HUDEP-2 (cell line): ENCODE results near the gene MTHFSD.
"Not testable (repeated sequence)": the region's sequence is repeated elsewhere in the genome, so short reads cannot be mapped to it uniquely, and the experiment has no call there.

Experiments used
- DNase-seq, 76 experiments: peaks; one replicate each; lab custom pipeline; 2025; ENCODE audit not compliant: unreplicated experiment in 76 of 76; lab: John Stamatoyannopoulos, UW

The MTHFSD gene, protein sequence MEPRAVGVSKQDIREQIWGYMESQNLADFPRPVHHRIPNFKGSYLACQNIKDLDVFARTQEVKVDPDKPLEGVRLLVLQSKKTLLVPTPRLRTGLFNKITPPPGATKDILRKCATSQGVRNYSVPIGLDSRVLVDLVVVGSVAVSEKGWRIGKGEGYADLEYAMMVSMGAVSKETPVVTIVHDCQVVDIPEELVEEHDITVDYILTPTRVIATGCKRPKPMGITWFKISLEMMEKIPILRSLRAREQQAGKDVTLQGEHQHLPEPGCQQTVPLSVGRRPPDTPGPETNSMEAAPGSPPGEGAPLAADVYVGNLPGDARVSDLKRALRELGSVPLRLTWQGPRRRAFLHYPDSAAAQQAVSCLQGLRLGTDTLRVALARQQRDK

DNA sequence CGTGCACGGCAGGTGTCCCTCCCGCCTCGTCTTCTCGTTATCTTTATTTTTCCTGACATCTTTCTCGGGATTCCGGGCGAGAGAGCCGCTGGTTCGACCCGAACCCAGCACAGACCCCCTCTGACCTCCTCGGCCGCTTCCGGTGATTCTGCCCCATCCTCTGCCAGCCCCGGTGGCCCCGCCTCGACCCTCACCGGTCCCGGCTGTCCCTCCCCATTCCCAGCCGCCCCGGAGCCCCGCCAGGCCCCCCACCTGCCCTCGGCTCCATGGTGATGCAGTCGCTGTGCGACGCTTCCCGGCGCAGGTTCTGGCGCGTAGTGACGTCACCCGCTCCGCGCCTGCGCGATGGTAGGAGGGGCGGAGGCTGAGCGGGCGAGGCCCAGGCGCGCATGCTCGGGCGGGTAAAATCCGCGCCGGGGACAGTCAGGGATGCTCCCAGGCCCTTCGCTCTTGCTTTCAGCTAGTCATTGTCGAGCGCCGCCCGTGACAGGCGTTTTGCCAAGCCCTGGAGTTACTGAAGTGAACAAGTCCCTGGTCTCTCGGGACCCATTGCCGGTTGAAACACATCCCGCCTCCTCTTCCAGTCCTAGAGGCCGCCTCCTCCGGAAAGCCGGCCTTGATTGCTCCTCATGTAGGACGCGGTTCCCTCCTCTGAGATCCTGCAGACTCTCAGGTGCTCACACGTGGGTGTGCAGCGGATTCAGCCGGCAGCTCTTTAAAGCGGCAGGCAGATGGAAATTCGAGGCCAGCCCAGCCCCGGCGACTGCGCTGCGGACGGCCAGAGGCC is at the start of gene MTHFSD:
MTHFSD (minus strand) TSS at position 319 of the 787 bp plus-strand sequence; CDS start at position 268, 51 bp downstream.
- peak in 75 of 76 experiments; percentile 30 to 93 (median 81) for DNase-seq

DNA sequence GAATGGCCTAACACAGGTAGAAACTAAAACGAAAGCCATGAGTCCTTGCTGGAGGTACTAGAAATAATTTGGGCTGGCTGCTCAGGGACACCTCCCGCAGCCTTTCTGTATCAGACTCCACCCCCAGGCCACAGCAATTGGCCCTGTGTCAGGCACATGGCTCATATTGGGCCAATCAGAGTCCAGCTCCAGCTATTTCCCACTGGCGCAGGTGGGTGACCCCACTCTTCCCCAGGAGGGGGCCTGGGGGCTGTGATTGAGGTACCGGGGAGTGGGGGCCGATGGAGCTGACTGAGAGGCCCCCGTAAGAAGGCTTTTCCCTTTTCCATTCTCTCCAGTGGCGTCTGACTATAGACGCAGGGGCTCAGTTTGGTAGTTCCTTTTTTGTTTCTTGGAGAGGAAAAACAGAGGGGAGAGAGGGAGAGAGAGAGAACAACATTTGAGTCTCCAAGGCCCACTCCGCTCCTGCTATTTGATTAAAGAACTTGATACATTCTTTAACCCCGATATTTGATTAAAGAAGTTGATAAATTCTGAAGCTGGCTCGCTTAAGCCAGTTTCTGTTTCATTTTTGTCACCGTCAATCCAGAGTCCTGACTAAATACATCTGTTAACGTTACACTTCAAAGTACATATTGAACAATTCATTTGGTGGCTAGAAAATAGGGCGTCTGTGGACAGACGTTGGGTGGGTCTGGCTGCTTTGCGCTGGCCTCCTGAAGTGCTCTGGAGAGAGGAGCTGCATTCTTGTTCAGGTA is 49.6 kb upstream of the MTHFSD start:
- no peak for DNase-seq

DNA sequence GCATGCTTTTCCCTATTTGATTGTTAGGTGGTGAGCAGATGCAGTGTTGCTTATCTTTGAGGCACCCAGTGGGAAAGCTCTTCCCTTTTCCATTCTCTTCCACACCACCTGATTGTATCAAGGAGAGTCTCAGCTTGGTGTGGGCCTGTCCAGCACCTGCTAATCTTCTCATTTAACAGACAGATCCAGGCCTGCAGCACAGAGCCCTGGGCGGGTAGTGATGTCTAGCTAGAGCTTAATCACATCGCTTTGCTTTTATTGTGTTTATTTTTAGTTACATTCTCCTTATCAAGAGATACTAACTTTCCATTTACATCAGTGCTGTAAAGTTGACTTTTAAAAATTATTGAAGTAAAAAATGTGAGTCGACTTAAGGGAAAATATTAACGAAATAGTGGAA is 47.5 kb upstream of the MTHFSD start:
- DNase-seq = no peak

DNA sequence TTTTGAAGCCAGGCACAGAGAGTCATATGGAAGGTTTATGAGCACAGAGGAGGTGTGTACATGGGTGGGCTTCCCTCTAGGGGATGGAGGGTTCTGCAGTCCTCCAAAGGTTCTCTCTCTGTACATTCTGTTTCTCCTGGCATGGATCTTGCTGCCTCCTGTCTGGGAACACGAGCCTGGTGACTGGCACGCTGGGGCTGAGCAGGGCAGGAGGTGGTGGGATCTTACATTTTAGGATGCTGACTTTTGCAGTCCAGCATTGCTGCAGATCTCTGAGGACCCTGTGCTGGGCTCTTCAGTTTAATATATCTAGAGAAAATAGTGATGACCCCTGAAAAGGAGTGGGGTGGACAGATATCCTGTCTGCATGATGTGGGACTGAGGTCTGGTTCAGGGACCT is 46.3 kb upstream of the MTHFSD start:
- no peak for DNase-seq

DNA sequence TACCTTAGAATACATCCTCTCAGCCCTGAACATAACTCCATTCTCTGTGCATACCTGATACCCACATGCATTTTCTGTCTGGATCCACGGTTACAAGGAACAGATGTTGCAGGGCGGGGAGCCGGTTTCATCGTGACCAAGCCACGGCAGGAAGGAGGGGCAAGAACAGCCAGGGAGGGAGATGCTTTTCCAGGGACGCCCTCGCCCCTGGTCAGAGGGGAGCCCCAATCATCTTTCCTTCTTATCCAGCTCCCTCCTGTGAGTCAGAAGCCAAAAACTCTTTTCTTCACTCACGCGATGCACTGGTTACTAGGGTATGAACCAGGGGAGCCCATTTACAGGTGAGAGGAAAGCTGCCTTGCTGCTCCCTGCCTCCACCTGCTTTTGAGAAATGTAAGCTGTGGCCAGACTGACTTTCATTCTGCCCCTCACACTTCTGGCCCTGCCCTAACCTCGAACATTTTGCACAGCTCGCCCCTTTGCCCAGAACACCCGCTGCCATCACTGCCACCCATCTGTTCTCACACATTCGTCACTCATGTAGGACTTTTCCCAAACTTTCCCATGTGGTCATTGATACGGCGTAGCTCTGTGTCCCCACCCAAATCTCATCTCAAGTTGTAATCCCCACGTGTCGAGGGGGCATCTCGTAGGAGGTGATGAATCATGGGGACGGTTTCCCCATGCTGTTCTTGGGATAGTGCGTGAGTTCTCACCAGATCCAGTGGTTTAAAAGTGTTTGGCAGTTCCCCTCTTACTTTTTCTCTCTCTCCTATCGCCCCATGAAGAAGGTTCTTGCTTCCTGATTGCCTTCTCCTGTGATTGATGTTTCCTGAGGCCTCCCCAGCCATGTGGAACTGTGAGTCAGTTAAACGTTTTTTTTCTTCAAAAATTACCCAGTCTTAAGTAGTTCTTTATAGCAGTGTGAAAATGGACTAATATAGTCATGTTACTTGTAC is 43.9 kb upstream of the MTHFSD start:
- no peak for DNase-seq

DNA sequence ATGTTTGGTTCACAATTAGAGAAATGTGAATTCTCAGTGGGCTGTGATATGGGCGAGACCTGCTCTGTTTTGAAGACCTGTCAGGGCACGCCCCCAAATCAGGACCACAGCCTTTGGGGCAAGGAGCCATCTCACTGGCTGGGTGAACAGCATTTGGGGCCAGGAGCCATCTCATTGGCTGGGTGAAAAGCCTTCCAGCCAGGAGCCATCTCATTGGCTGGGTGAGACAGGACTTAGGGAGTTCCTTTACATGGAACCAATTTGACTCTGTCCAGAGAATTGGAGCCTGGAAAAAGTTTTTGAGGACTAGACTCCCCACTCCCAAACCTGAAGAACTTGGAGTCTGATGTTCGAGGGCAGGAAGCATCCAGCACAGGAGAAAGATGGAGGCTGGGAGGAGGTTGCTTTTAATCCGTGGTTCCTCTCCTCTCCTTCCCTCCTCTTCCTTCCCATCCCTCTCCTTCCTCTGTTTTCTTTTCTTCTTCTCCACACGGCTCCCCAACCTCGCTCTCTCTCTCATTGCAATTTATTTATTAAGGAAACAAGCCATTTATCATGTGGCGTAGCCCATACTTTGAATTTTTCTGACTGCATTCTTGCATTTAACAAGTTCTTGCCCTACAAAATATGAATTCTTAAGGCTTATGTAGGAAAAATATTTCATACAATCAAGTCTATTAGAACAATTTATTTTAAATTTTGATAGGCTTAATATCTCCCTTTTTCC is 43.0 kb upstream of the MTHFSD start:
- no peak for DNase-seq

DNA sequence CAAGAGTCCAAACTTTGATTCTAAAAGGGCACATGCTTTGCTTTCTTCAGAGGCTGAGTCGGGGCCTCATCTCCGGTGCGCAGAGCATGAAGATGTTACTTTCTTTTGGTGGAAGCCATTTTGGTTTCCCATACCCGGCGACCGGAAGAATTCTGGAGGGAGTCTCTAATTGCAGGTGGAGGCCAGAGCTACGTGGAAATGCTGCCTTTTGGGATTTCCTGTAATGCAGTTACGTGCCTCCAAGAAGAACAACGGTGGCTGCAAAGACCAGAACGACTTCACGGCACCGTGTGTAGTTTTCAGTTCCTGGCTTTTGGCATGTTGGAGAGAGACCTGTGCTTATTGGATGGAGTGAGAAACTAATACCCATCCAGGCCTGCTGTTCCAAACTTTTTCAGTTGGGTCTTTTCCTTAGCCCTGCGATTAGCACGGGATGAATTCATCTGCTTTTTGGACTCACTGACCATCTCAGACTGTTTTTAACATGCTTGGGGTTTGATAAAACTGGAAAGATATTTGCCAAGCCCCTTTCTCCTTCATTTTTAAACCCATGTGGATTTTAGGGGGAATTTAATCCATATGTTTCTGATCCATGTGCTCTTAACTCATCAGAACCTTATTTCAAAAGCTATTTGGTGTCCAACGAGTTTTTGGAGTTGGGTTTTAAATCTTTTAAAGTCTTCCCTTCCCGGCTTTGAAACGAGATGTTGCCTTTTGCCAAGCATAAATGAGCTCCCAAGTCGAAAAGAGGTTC is 42.3 kb upstream of the MTHFSD start:
- DNase-seq = no peak

DNA sequence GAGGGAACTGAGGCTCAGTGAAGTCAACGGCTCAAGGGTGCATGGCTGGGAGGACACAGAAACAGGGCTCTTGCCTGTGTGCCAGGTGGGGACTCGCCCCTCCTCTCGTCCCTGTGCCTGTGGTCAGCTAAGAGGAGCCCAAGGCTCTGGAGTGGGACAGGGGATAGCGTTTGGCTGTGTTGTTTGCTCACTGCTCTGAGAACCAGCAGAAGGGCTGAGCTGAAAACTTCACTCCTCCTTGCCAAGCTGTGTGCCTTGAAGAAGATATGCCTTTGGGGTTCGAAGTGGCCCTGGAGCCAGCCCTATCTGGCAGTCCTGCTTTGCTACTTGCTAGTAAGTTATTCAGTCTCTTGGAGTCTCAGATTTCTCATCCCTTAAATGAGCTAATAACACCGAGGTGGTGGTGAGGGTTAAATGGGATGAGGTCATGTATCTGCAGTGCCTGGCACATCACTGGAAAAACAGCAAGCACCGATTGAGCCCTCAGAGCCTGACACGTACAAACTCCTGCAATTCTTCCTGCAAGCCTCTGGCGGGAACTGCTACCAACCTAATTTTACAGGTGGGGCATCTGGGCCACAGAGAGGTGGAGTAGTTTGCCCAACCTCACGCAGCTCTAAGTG is 41.1 kb upstream of the MTHFSD start:
- DNase-seq = no peak

DNA sequence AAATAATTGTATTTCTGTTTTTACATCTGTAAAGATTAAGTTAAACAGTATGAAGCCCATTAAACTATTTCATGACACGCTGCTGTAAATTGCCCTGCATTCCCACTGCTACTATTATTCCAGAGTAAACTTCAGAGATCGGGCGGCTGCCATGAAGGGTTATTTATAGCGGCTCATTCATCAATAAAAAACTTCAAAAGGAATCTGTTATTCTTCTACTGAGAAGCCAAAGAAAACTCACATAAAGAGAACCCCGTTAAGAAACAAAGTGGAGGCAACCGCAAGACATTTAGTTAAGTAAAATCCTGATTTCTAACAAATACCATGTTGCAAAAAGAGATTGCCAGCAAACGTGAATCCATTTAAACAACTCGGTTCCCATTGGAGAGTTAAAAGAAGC is 39.7 kb upstream of the MTHFSD start:
- DNase-seq = no peak

DNA sequence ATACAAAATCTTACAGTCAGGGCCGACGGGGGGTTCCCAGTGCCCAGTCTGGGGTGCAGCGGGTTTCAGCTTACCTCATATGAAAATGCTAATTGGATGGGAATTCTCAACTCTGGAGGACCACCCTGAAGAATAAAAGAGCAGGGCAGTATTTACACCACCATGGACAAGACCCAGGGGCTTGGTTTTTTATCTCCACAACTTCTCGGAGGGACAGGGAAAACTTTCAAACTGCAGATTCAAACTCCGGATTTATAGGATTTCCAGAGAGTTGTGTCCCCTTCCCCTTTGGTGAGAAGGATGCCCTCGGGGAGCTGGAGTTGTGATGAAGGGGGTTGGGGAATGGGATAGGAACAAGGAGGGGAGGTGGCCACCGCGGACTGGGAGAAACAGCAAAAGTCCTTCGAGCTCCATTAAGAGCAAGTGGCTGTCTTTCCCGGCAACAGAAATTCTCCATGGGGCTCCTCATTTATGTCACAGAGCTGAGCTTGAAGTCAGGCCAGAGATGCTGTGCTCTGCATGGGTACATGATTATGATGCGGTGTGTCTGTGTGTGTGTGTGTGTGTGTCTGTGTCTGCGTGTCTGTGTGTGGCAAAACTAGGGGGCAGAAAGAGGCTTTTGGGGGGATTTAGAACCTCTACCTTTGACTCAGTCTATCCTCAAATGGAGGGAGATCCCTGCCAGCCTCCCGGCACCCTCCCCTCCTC is 39.0 kb upstream of the MTHFSD start:
- DNase-seq = no peak

DNA sequence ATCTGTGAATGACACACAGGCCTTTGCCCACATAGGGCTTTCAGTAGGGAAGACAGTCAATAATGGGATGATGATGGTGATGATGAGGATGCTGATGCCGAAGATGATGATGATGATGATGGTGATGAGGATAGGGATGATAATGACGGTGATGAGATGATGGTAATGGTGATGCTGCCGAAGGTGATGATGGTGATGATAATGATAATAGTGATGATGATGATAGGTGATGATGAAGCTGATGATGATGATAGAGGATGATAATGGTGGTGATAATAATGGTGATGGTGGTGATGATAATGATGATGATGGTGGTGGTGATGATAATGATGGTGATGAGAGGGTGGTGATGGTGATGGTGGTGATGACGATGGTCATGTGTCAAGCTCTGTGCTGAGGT is 36.2 kb upstream of the MTHFSD start:
- no peak for DNase-seq

DNA sequence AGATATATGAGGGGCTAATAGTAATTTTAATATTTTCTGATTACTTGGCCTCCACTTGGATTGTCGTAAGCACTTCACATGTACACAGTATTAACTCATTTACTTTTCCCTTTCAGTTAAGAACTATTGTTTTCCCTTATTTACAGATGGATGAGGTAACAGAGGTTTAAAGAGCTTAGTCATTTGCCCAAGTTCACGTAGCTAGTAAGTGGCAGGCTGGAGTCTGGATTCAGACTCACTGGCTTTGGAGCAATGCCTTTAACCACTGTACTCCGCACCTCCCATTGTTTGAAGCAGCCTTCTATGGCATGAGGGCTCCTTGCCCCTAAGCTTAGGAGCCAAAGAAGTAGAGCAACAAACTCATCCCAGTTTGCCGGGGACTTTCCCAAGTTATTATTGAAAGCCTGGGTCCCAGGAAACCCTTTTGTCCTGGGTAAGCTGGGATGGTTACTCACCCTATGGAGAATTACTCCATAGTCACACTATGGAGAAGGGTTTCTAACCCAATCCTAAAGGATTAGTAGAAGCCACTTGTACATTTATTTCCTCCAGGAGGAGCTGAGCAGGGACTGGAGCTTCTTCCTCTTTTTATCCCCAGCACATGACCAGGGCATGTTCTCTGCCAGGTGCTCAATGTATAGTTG is 35.6 kb upstream of the MTHFSD start:
- no peak for DNase-seq

DNA sequence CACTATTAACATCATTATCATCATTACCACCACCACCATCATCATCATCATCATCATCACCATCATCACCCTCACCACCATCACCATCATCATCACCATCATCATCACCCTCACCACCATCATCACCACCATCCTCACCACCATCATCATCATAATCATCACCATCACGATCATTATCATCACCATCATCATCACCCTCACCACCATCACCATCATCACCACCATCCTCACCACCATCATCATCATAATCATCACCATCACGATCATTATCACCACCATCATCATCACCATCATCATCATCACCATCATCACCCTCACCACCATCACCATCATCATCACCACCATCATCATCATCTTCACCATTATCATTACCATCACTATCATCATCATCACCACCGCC is 32.9 kb upstream of the MTHFSD start:
- DNase-seq = not testable (repeated sequence)

DNA sequence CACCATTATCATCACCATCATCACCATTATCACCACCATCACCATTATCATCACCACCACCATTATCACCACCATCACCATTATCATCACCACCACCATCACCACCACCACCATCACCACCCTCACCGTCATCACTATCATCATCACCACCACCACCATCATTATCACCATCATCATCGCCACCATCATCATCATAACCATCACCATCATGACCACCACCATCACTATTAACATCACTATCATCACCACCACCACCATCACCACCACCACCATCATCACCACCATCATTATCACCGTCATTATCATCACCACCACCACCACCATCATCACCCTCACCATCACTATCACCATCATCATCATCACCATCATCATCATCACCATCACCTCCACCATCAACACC is 32.5 kb upstream of the MTHFSD start:
- no peak for DNase-seq

DNA sequence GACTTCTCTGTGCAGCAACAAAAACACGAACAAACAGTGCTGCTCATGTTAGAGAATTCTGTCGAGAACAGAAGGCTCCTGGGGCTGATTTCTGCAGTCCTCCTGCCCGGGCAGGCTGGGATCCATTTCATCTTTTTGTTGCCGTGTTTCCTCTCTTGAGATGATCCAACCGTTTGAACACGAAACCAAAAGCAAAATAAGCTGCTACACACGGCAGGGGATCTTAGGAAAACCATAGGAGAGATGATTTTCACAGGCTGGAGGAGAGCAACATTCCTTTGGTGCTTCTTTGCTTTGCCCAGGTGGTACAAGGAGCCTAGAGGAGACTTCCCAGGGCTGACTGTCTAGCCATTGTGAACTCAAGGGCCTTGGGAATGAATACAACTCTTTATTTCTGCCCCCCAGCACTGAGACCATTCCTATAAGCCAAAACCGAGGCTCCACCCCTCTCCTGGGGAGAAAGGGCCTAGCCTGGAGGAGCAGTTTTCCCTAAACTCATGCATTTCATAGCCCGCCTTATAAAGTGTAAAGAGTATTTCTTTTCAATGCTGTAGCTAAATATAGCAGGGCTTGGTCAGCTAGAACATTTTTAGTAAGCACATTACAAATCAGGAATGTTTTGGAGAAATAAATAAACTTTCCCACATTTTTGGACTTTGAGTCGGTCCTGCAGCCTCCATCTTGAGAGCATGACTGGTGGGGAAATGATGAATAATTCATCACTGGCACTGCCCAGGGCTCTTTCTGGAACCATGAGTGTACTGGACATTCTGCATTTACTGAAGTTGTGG is 31.0 kb upstream of the MTHFSD start:
- no peak for DNase-seq
